Stimulated activated CD4-positive, alpha-beta T cell treated with anti-CD3 and anti-CD28 coated beads, Interleukin-1b, Interleukin-23, amount 100 ng/mL, for 4 hours (primary cell): ENCODE measurements around the gene THRAP3.

Source experiments
- DNase-seq, 2 donors: peaks; one replicate each; pipeline ENCODE4 v3.0.0-alpha.2; 2020; ENCODE audit warnings: low read depth in 2 of 2

THRAP3 gene

DNA sequence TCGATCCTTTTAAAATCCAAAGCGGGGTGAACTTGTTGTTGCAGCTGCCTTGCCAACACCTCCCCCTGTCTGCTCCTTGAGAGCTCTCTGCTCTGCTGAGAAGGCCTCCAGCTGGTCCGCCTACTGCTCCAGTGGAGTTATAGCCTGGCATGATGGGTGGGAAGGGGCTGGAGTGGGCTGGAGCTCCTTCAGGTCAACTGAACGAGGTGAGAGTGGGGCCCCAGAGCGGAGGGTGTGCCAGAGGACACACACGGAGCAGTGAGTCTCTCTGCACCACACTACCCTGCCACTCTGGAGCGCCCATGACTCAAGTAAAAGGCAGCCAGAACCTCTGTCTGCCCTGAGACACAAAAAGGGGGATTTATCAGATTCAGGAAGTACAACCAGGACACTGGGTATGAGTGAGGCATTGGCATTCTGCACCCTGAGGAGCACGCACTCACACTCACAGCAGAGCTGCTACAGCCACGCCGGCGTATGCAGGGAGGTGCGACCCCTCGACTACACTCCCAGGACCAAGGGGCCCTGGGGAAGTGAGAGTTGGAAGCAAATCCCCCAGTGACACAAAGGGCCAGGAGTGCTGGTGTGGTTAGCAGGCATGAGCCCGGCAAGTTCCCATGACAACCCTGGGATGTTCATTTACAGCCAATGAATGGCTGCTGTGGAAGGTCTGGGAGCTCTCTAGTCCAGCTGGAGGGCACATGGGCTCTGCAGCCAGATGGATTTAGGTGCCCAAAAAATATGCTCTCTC lies 127.2 kb downstream of the THRAP3 start:
- DNase-seq = no peak

DNA sequence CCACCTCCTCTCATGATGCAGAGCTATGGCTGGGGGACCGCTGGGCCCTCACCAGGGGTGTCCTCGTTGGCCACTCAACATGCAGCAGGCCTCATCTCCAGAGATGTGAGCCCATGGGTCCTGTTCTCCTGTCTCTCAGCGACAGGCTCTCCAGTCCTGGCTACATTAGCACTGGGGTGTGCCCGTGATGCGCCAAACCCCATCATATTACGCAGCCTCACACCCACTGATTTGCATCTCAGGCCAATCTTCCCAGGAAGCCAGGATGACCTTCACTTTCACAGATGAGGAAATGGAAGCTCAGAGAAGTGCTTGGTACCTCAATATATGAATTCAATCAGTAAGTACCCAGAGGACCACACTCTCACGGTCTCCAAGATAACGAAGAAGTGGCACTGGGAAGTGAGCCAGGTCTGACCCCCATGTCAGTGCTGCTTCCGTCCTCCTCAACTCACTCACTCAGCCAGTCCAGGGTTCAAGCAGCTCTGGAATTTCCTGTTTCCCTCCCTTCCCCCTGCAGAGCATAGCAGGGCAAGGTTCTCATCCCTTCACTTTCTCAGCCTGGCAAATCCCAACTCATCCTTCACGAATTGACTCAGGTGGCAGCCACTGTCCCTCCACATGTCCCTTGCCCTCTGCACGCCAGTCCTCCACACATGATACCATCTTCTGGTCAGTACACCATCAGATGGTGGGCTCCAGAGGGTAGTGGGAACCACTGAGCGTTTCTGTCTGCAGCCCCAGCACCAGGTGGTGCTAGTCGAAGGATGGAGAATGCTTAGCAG lies 128.1 kb downstream of the THRAP3 start:
- DNase-seq = no peak

DNA sequence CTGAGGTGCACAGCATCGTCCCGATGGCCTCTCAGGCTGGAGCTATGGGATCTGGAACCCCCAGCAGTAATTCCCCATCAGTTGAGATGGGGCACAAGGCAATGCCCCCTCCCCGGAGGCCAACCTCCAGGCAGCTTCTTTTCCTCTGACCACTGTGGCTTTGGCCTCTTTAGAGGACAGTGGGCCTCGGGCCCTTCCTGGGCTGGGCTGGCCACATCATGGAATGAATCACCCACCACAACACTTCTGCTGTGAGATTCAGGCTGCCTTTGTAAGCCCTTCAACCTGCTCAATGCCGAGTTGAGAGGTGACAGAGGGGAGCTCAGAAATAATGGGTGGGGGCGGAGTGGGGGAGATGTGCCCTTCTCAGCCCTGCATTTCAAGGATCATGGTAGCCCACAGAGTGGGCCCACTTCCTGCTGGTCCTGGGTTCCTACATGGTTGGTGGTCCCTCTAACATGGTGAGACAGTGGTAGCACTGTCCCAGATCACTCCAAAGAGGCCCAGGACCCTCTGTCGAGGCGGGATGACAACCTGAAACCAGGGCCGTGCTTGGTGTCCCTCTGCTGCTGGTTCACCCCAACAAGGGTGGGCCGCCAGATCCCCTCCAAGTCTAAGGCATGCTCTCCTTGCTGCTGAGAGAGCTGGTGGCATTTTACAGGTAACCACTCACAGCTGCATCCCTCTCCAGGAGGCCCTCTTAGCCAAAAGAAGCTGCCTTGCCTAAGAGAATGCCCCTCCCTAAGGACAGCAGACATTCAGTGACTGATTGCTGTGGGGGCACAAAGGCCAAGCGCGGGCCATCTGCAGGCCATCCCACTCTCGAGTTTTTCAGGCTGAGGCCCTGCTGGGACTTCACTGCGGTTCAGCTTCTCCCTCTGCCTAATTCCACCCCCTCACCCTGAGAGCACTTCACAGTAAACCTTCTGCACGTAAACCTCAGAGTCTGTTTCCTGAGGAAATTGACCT lies 129.0 kb downstream of the THRAP3 start:
- DNase-seq = no peak

DNA sequence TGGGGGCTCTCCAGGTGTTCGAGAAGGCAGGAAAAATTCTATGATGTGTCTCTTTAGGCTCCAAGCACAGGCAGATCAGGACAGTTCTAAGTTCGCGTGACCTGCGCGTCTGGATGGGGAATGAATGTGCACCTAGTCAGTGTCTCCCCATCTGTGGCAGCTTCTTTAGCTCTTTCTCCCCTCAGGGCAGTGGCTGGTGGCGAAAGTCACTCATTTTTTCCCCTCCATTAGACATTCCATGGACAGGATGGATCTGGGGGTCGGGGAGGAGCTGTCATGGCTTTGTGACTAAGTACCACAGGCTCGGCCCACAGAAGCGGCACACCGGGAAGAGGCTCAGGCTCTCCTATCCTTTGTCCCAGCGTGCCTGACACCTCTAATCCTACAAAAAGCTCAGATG lies 130.2 kb downstream of the THRAP3 start:
- DNase-seq = no peak
